ENCODE measurements around the gene FAM50A. TPM values are rescaled to one million over a fixed set of nuclear protein-coding genes. Genes with fewer than 3 reads are reported as not detected.
"Not testable (repeated sequence)": the region's sequence is repeated elsewhere in the genome, so short reads cannot be mapped to it uniquely, and the experiment has no call there.

The FAM50A gene
- total RNA-seq (2022): 75.9 and 82.3 TPM in 2 replicates
- Bru-seq, nascent RNA: percentile 74 among the genes with signal in this experiment
- percentile 78 among the genes with signal in this experiment for BruChase-seq, experiment 1, labeled RNA remaining after a 2-hour chase
- BruChase-seq, experiment 2, labeled RNA remaining after a 6-hour chase: percentile 90 among the genes with signal in this experiment
- long read RNA-seq, transcript FAM50A-202 (13 exons, 1,352 nt): major isoform, 98 of 116 reads
- long read RNA-seq, partial matches to known transcripts: 4 of 116 reads
- long read RNA-seq, other reads (novel, unspliced or antisense): 12 of 116 reads

DNA sequence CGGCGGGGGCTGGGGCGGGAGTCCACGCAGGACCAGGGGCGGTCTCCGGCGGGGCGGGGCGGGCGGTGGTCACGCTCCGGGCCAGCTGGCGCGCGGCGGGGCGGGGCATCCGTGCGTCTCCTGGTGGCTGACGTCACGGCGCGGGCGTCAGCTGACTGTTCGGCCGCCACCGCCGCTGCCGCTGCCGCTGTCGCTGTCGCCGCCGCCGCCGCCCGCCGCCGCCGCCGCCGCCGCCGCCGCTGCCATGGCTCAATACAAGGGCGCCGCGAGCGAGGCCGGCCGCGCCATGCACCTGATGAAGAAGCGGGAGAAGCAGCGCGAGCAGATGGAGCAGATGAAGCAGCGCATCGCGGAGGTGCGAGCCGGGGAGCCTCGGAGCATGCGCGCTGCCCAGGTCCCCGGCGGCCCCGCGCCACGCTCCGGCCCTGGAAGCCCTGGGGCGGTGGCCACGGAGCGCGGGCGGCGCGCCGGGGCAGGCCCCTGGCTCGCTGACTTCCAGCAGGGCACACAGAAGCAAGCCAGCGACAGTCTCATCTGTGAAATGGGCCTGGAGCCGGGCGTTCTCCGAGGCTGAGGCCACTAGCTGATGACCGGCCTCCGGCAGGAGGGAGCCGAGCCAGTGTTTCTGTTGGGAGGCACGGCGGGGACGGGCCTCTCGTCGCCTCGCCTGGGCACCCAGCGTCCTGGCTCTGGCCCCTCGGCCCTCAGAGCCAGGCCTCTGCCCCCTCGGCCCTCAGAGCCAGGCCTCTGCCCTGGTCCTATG, at the start of gene FAM50A:
FAM50A (plus strand) TSS at position 150 of the 763 bp plus-strand sequence; CDS start at position 245, 95 bp downstream.
- Mint-ChIP-seq H3K27ac (ENCODE audit: unreplicated experiment) (peak within 1 kb of the TSS; percentile 93), H3K4me1 (ENCODE audit: low read depth, unreplicated experiment) (no peaks in the 10 kb centered on the region), H3K9me3 (ENCODE audit: unreplicated experiment) (no peaks in the 10 kb centered on the region), H3K36me3 (ENCODE audit: insufficient read depth, unreplicated experiment) (peaks cover 30% of the 10 kb centered on the region), H3K4me3 (ENCODE audit: unreplicated experiment) (peak within 1 kb of the TSS; percentile 88), H3K27me3 (ENCODE audit: insufficient read depth, unreplicated experiment) (no peaks in the 10 kb centered on the region)
- H3K4me1 ChIP-seq: no peaks in the 10 kb centered on the region
- peak; percentile 61 to 75 for DNase-seq
- H3K9me3 ChIP-seq: no peaks in the 10 kb centered on the region
- intact Hi-C loops (cut with micrococcal nuclease; ENCODE audit: unreplicated experiment): no loop called here
- TF ChIP-seq CTCF (IDR thresholded peaks at IDR 0.05; ENCODE audit: insufficient read depth in 1 of 2, low read depth in 1 of 2, low read length in 1 of 2, severe bottlenecking in 1 of 2, unreplicated experiment in 1 of 2): no peak
- no TSS peak for BruUV-seq (replicated peaks)
- ChIA-PET POLR2A (interaction anchor here (1.5 kb wide), 1 partner anchor 46 kb away, joined by 3 read pairs; the partner anchor contains the start of gene SLC10A3), CTCF (no interaction called here)
- no peaks in the 10 kb centered on the region for H3K36me3 ChIP-seq (ENCODE audit: control insufficient read depth, insufficient read depth, low read length)
- peak within 1 kb of the TSS; percentile 73 for H3K4me3 ChIP-seq (ENCODE audit: low read depth, low read length)
- H3K27me3 ChIP-seq (replicated peaks; ENCODE audit: control insufficient read depth, insufficient read depth, low read length): no peaks in the 10 kb centered on the region

- H3K4me3 ChIP-seq (ENCODE audit: low read depth, low read length); POLR2A ChIA-PET; H3K27me3 Mint-ChIP-seq (ENCODE audit: insufficient read depth, unreplicated experiment); BruUV-seq (replicated peaks); H3K27me3 ChIP-seq (replicated peaks; ENCODE audit: control insufficient read depth, insufficient read depth, low read length); H3K9me3 ChIP-seq; intact Hi-C loops (cut with micrococcal nuclease; ENCODE audit: unreplicated experiment); DNase-seq; H3K27ac Mint-ChIP-seq (ENCODE audit: unreplicated experiment); CTCF ChIA-PET; H3K36me3 ChIP-seq (ENCODE audit: control insufficient read depth, insufficient read depth, low read length); H3K4me1 Mint-ChIP-seq (ENCODE audit: low read depth, unreplicated experiment); H3K9me3 Mint-ChIP-seq (ENCODE audit: unreplicated experiment): not testable (repeated sequence)
- peaks cover 37% of the 10 kb centered on the region for H3K36me3 Mint-ChIP-seq (ENCODE audit: insufficient read depth, unreplicated experiment)
- peak overlapping the region; percentile 97 for H3K4me3 Mint-ChIP-seq (ENCODE audit: unreplicated experiment)
- peaks cover 21% of the 10 kb centered on the region for H3K4me1 ChIP-seq
These were observed 47.6 kb upstream of the FAM50A start for GRCh38 chrX:154396363-154396762.

- H3K4me1 ChIP-seq: peaks cover 21% of the 10 kb centered on the region
These were observed 46.7 kb upstream of the FAM50A start for GRCh38 chrX:154396973-154397887.

More at GRCh38 chrX:154396973-154397887, 46.7 kb upstream of the FAM50A start:
- H3K27me3 Mint-ChIP-seq (ENCODE audit: insufficient read depth, unreplicated experiment): no peaks in the 10 kb centered on the region
- H3K36me3 Mint-ChIP-seq (ENCODE audit: insufficient read depth, unreplicated experiment): peaks cover 46% of the 10 kb centered on the region
- Histone ChIP-seq H3K27me3 (replicated peaks; ENCODE audit: control insufficient read depth, insufficient read depth, low read length) (no peaks in the 10 kb centered on the region), H3K4me3 (ENCODE audit: low read depth, low read length) (peak overlapping the region; percentile 76), H3K36me3 (ENCODE audit: control insufficient read depth, insufficient read depth, low read length) (peaks cover 5% of the 10 kb centered on the region), H3K9me3 (no peaks in the 10 kb centered on the region)
- H3K4me3 Mint-ChIP-seq (ENCODE audit: unreplicated experiment): peak overlapping the region; percentile 97
- intact Hi-C loops (cut with micrococcal nuclease; ENCODE audit: unreplicated experiment): no loop called here
- POLR2A ChIA-PET: interaction anchor here (0.6 to 1.5 kb wide), 9 partner anchors 13 to 128 kb away, joined by 3 to 12 read pairs (median 4); partner anchors contain the start of genes EMD, PLXNA3 and SLC10A3
- H3K9me3 Mint-ChIP-seq (ENCODE audit: unreplicated experiment): no peaks in the 10 kb centered on the region
- H3K4me1 Mint-ChIP-seq (ENCODE audit: low read depth, unreplicated experiment): peaks cover 8% of the 10 kb centered on the region
- BruUV-seq (replicated peaks): TSS peak; percentile 63
- DNase-seq: peak; percentile 75 to 76
- no peak for TF ChIP-seq CTCF (IDR thresholded peaks at IDR 0.05; ENCODE audit: insufficient read depth in 1 of 2, low read depth in 1 of 2, low read length in 1 of 2, severe bottlenecking in 1 of 2, unreplicated experiment in 1 of 2)
- peak overlapping the region; percentile 100 for H3K27ac Mint-ChIP-seq (ENCODE audit: unreplicated experiment)
- CTCF ChIA-PET: interaction anchor here (1.4 kb wide), 1 partner anchor 24 kb away, joined by 6 read pairs; no protein-coding TSS in a partner anchor

All from Caco-2 (cell line).